Measurements from ENCODE around the gene ZNF804B. TPM values are rescaled to one million over a fixed set of nuclear protein-coding genes. Genes with fewer than 3 reads are reported as not detected.

ZNF804B gene
- total RNA-seq, 2 experiments from 2014 or later, result not detected

- no peak overlapping the region for H3K4me3 ChIP-seq (ENCODE audit: low read depth, low read length, poor library complexity, severe bottlenecking)
- H2AFZ ChIP-seq (ENCODE audit: low read length), result no peak overlapping the region
- H3K79me2 ChIP-seq (ENCODE audit: insufficient read depth, low read depth, low read length), result no peaks in the 10 kb centered on the region
- H3K9me3 ChIP-seq (ENCODE audit: low read length), result no peaks in the 10 kb centered on the region
- no peak for DNase-seq (ENCODE audit: low spot score)
- no peaks in the 10 kb centered on the region for H3K36me3 ChIP-seq (ENCODE audit: insufficient read depth, low read length)
- H3K4me1 ChIP-seq (ENCODE audit: insufficient read depth, low read length, poor library complexity, severe bottlenecking), result no peaks in the 10 kb centered on the region
- no peaks in the 10 kb centered on the region for H4K20me1 ChIP-seq (ENCODE audit: insufficient read depth, low read length)
- TF ChIP-seq EZH2phosphoT487 (IDR thresholded peaks at IDR 0.05; ENCODE audit: borderline replicate concordance, low read depth, low read length) (no peak), CTCF (conservative IDR thresholded peaks at IDR 0.05; ENCODE audit: low read length) (no peak)
- intact Hi-C loops (cut with micrococcal nuclease; ENCODE audit: unreplicated experiment), result no loop called here
- CTCF ChIA-PET (ENCODE audit: unreplicated experiment), result no interaction called here
- BruUV-seq (replicated peaks), result no TSS peak
- H3K9me2 ChIP-seq (ENCODE audit: insufficient read depth, low read length), result no peaks in the 10 kb centered on the region
- no peak overlapping the region for H3K27ac ChIP-seq (ENCODE audit: low read depth, low read length, poor library complexity, severe bottlenecking)
- no peak overlapping the region for H3K4me2 ChIP-seq (ENCODE audit: low read length)
- POLR2A ChIA-PET, result interaction anchor here (0.6 to 0.7 kb wide), 4 partner anchors 37 to 1216 kb away, joined by 3 to 4 read pairs (median 3); no protein-coding TSS in a partner anchor
These were observed 85.6 kb downstream of the ZNF804B start for GRCh38 chr7:88845091-88845490.

GRCh38 chr7:88851220-88851619 is 91.7 kb downstream of the ZNF804B start:
- Histone ChIP-seq H3K79me2 (ENCODE audit: insufficient read depth, low read depth, low read length) (no peaks in the 10 kb centered on the region), H3K9me2 (ENCODE audit: insufficient read depth, low read length) (no peaks in the 10 kb centered on the region), H3K27ac (ENCODE audit: low read depth, low read length, poor library complexity, severe bottlenecking) (no peak overlapping the region), H2AFZ (ENCODE audit: low read length) (no peak overlapping the region), H3K36me3 (ENCODE audit: insufficient read depth, low read length) (no peaks in the 10 kb centered on the region), H3K9me3 (ENCODE audit: low read length) (no peaks in the 10 kb centered on the region), H3K4me1 (ENCODE audit: insufficient read depth, low read length, poor library complexity, severe bottlenecking) (no peaks in the 10 kb centered on the region), H3K4me2 (ENCODE audit: low read length) (no peak overlapping the region), H3K4me3 (ENCODE audit: low read depth, low read length, poor library complexity, severe bottlenecking) (no peak overlapping the region), H4K20me1 (ENCODE audit: insufficient read depth, low read length) (no peaks in the 10 kb centered on the region)
- DNase-seq (ENCODE audit: low spot score), result no peak
- ChIA-PET CTCF (ENCODE audit: unreplicated experiment) (no interaction called here), POLR2A (no interaction called here)
- BruUV-seq (replicated peaks), result no TSS peak
- TF ChIP-seq EZH2phosphoT487 (IDR thresholded peaks at IDR 0.05; ENCODE audit: borderline replicate concordance, low read depth, low read length), result no peak
- no peak for TF ChIP-seq CTCF (conservative IDR thresholded peaks at IDR 0.05; ENCODE audit: low read length)
- intact Hi-C loops (cut with micrococcal nuclease; ENCODE audit: unreplicated experiment), result no loop called here

GRCh38 chr7:88859288-88859687 is 99.8 kb downstream of the ZNF804B start:
- ChIA-PET POLR2A (no interaction called here), CTCF (ENCODE audit: unreplicated experiment) (no interaction called here)
- intact Hi-C loops (cut with micrococcal nuclease; ENCODE audit: unreplicated experiment), result no loop called here
- H3K79me2 ChIP-seq (ENCODE audit: insufficient read depth, low read depth, low read length), result no peaks in the 10 kb centered on the region
- no peaks in the 10 kb centered on the region for H3K4me1 ChIP-seq (ENCODE audit: insufficient read depth, low read length, poor library complexity, severe bottlenecking)
- no peaks in the 10 kb centered on the region for H3K9me3 ChIP-seq (ENCODE audit: low read length)
- H3K4me2 ChIP-seq (ENCODE audit: low read length), result no peak overlapping the region
- H2AFZ ChIP-seq (ENCODE audit: low read length), result no peak overlapping the region
- H3K4me3 ChIP-seq (ENCODE audit: low read depth, low read length, poor library complexity, severe bottlenecking), result no peak overlapping the region
- H3K27ac ChIP-seq (ENCODE audit: low read depth, low read length, poor library complexity, severe bottlenecking), result no peak overlapping the region
- DNase-seq (ENCODE audit: low spot score), result no peak
- TF ChIP-seq CTCF (conservative IDR thresholded peaks at IDR 0.05; ENCODE audit: low read length), result no peak
- TF ChIP-seq EZH2phosphoT487 (IDR thresholded peaks at IDR 0.05; ENCODE audit: borderline replicate concordance, low read depth, low read length), result no peak
- H3K9me2 ChIP-seq (ENCODE audit: insufficient read depth, low read length), result no peaks in the 10 kb centered on the region
- no peaks in the 10 kb centered on the region for H4K20me1 ChIP-seq (ENCODE audit: insufficient read depth, low read length)
- no peaks in the 10 kb centered on the region for H3K36me3 ChIP-seq (ENCODE audit: insufficient read depth, low read length)
- no TSS peak for BruUV-seq (replicated peaks)

Data from OCI-LY7 (cell line).